Neuronal stem cell (in vitro differentiated cells): Measurements from ENCODE around the gene ZNF264.

Experiments
- DNase-seq: peaks from one replicate; pipeline ENCODE4 v3.0.0-alpha.2; 2013; ENCODE audit warnings: low spot score
- H2AFZ ChIP-seq: one replicate; pipeline ENCODE4 v1.6.1; 2013; ENCODE audit warnings: mild to moderate bottlenecking, low read length, inconsistent platforms
- H2AK5ac ChIP-seq: 2 replicates; pipeline ENCODE4 v1.6.1; 2013; ENCODE audit warnings: low read depth, mild to moderate bottlenecking, inconsistent platforms, low read length, moderate library complexity, mixed read lengths
- H2BK120ac ChIP-seq: 2 replicates; pipeline ENCODE4 v1.6.1; 2013; ENCODE audit warnings: low read depth, mild to moderate bottlenecking, inconsistent platforms, low read length, moderate library complexity, mixed read lengths
- H2BK12ac ChIP-seq: one replicate; pipeline ENCODE4 v1.6.1; 2013; ENCODE audit warnings: low read length, inconsistent platforms
- H2BK15ac ChIP-seq: 2 replicates; pipeline ENCODE4 v1.6.1; 2013; ENCODE audit warnings: mild to moderate bottlenecking, low read length, inconsistent platforms, mixed read lengths
- H2BK5ac ChIP-seq: one replicate; pipeline ENCODE4 v1.6.1; 2013; ENCODE audit warnings: inconsistent platforms, mild to moderate bottlenecking, low read length, moderate library complexity
- H3K14ac ChIP-seq: one replicate; pipeline ENCODE4 v1.6.1; 2013; ENCODE audit warnings: low read length, inconsistent platforms
- H3K18ac ChIP-seq: 2 replicates; pipeline ENCODE4 v1.6.1; 2013; ENCODE audit warnings: low read length, inconsistent platforms
- H3K23ac ChIP-seq: 2 replicates; pipeline ENCODE4 v1.6.1; 2013; ENCODE audit warnings: low read depth, mild to moderate bottlenecking, mixed read lengths, low read length, inconsistent platforms; ENCODE audit not compliant: poor library complexity
- H3K27ac ChIP-seq: replicated peaks from 3 replicates; pipeline ENCODE4 v1.5.1; 2013; ENCODE audit warnings: low read length, inconsistent platforms
- H3K27me3 ChIP-seq, 3 experiments: 2 replicates each; pipeline ENCODE4 v1.6.1; 2013; ENCODE audit warnings: low read length in 3 of 3, mild to moderate bottlenecking in 2 of 3, inconsistent platforms in 1 of 3, low read depth in 1 of 3, mixed read lengths in 1 of 3, moderate library complexity in 1 of 3; ENCODE audit not compliant: control insufficient read depth in 3 of 3, insufficient read depth in 3 of 3
- H3K36me3 ChIP-seq, 2 donors: replicated peaks in 1 of 2; 2 replicates each; pipeline ENCODE4 v1.6.1; 2013; ENCODE audit warnings: low read length in 2 of 2; ENCODE audit not compliant: control insufficient read depth in 2 of 2, insufficient read depth in 2 of 2
- H3K4ac ChIP-seq: 2 replicates; pipeline ENCODE4 v1.6.1; 2013; ENCODE audit warnings: inconsistent platforms, mild to moderate bottlenecking, low read length, moderate library complexity
- H3K4me1 ChIP-seq, 2 donors: 1 replicate in 1 of 2; 2 replicates in 1 of 2; pipeline ENCODE4 v1.6.1; 2013; ENCODE audit warnings: low read length in 2 of 2, low read depth in 1 of 2; ENCODE audit not compliant: control insufficient read depth in 2 of 2, insufficient read depth in 1 of 2
- H3K4me2 ChIP-seq: one replicate; pipeline ENCODE4 v1.6.1; 2013; ENCODE audit warnings: mild to moderate bottlenecking, low read length, inconsistent platforms; ENCODE audit not compliant: insufficient read depth, poor library complexity, severe bottlenecking
- H3K4me3 ChIP-seq, 2 donors: 2 replicates each; pipeline ENCODE4 v1.5.1; 2013; ENCODE audit warnings: low read length in 2 of 2, mild to moderate bottlenecking in 2 of 2, inconsistent platforms in 1 of 2, moderate library complexity in 1 of 2
- H3K79me1 ChIP-seq: one replicate; pipeline ENCODE4 v1.6.1; 2013; ENCODE audit warnings: low read depth, mild to moderate bottlenecking, inconsistent platforms, low read length, moderate library complexity
- H3K9ac ChIP-seq: one replicate; pipeline ENCODE4 v1.6.1; 2013; ENCODE audit warnings: mild to moderate bottlenecking, low read depth, low read length, inconsistent platforms; ENCODE audit not compliant: poor library complexity
- H3K9me3 ChIP-seq, 2 donors: replicated peaks in 1 of 2; 2 replicates each; pipeline versions ENCODE3 to v1.6.1; 2013; ENCODE audit warnings: low read length in 2 of 2, mild to moderate bottlenecking in 2 of 2, inconsistent platforms in 1 of 2, low read depth in 1 of 2, mixed read lengths in 1 of 2, moderate library complexity in 1 of 2; ENCODE audit not compliant: control insufficient read depth in 2 of 2, insufficient read depth in 1 of 2
- H4K8ac ChIP-seq: one replicate; pipeline ENCODE4 v1.6.1; 2013; ENCODE audit warnings: low read depth, mild to moderate bottlenecking, inconsistent platforms, low read length, moderate library complexity
- H4K91ac ChIP-seq: one replicate; pipeline ENCODE4 v1.6.1; 2013; ENCODE audit warnings: low read length, low read depth, mild to moderate bottlenecking, inconsistent platforms; ENCODE audit not compliant: poor library complexity
- WGBS, 2 donors: extraction: QIAGEN DNeasy Blood & Tissue Kit; methylation state at CpG; one replicate each; pipeline ENCODE4 v1.1.7; 2013; ENCODE audit warnings: missing lambda C conversion rate in 2 of 2, mixed read lengths in 1 of 2; ENCODE audit not compliant: insufficient read length in 2 of 2, insufficient replicate concordance in 1 of 2; ENCODE audit errors: extremely low coverage in 2 of 2; 5-methylcytosine and 5-hydroxymethylcytosine counted together

Gene ZNF264

DNA sequence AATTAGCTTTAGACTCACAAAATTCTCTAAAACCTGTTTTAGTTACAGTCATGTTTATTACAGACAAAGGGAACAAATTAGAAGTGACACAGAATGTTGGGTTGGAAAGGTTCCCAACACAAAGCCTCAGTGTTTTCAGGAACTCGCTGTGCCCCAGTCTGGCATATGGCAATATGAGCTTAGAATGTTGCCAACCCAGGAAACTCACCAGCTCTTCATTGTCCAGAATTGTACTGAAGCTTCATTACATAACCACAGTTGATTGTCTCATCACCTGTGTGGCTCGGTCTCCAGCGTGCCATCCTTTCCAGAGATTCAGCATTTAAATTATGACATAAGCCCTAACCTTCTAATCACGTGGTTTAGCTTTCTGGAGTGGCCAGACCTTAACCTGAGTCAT, 19.1 kb downstream of the ZNF264 start:
- H2BK120ac ChIP-seq = no peak overlapping the region
- no peak overlapping the region for H3K9ac ChIP-seq
- H2BK15ac ChIP-seq = no peak overlapping the region
- DNase-seq = no peak
- peaks cover 0 to 19% of the 10 kb centered on the region in 2 donors for H3K9me3 ChIP-seq
- no peak overlapping the region for H3K14ac ChIP-seq
- H3K4me2 ChIP-seq = no peak overlapping the region
- no peak overlapping the region for H3K4ac ChIP-seq
- H4K8ac ChIP-seq = no peak overlapping the region
- no peak overlapping the region for H4K91ac ChIP-seq
- H3K79me1 ChIP-seq = no peaks in the 10 kb centered on the region
- H3K4me3 ChIP-seq = no peak overlapping the region
- no peaks in the 10 kb centered on the region for H3K27me3 ChIP-seq
- no peaks in the 10 kb centered on the region for H3K4me1 ChIP-seq
- no peak overlapping the region for H3K18ac ChIP-seq
- no peak overlapping the region for H2AFZ ChIP-seq
- H3K36me3 ChIP-seq = peaks cover 33 to 92% of the 10 kb centered on the region in 2 donors
- H3K27ac ChIP-seq = no peak overlapping the region
- no peak overlapping the region for H2AK5ac ChIP-seq
- no peak overlapping the region for H2BK12ac ChIP-seq
- H3K23ac ChIP-seq = no peak overlapping the region
- H2BK5ac ChIP-seq = no peak overlapping the region
- no CpG with 5 or more reads among the region's 4 CpGs for whole genome bisulfite sequencing, 2 donors

DNA sequence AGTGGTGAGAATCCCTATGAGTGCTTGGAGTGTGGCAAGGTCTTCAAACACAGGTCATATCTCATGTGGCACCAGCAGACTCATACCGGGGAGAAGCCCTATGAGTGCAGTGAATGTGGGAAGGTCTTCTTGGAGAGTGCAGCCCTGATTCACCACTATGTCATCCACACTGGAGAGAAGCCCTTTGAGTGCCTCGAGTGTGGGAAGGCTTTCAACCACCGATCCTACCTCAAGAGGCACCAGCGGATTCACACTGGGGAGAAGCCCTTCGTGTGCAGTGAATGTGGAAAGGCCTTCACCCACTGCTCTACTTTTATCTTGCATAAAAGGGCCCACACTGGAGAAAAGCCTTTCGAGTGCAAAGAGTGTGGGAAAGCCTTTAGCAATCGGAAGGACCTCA, 20.8 kb downstream of the ZNF264 start:
- H3K4me1 ChIP-seq = no peaks in the 10 kb centered on the region
- H3K79me1 ChIP-seq = no peaks in the 10 kb centered on the region
- no peak overlapping the region for H3K9ac ChIP-seq
- no peak overlapping the region for H4K91ac ChIP-seq
- no peak overlapping the region for H2BK120ac ChIP-seq
- H3K14ac ChIP-seq = no peak overlapping the region
- WGBS, 2 donors = no CpG with 5 or more reads among the region's 7 CpGs
- no peaks in the 10 kb centered on the region for H3K27me3 ChIP-seq
- H3K27ac ChIP-seq = no peak overlapping the region
- H2BK12ac ChIP-seq = no peak overlapping the region
- no peak overlapping the region for H2AK5ac ChIP-seq
- H3K4me2 ChIP-seq = no peak overlapping the region
- DNase-seq = no peak
- H3K23ac ChIP-seq = no peak overlapping the region
- no peak overlapping the region for H3K4ac ChIP-seq
- H2BK15ac ChIP-seq = no peak overlapping the region
- no peak overlapping the region for H2AFZ ChIP-seq
- H3K36me3 ChIP-seq = peaks cover 27 to 98% of the 10 kb centered on the region in 2 donors
- H3K4me3 ChIP-seq = no peak overlapping the region
- no peak overlapping the region for H3K18ac ChIP-seq
- no peak overlapping the region for H4K8ac ChIP-seq
- H3K9me3 ChIP-seq = peaks cover 0 to 19% of the 10 kb centered on the region in 2 donors
- H2BK5ac ChIP-seq = no peak overlapping the region

DNA sequence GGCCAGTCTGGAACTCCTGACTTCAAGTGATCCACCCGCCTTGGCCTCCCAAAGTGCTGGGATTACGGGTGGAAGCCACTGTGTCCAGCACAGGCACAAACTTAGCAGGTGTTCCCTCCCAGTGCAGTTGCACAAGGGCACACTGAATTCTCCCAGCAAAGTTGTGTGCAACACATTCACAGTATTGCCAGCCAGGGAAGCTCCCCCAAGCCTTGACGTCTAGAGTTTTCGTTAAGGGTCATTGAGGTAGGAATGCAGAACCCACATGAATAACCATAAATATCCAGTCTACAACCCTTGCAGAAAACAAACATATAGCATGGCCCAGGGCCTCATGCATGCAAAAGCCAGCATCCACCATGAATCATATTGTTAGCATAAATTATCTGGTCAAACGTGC, 36.2 kb downstream of the ZNF264 start:
- Histone ChIP-seq H3K9me3 (peaks cover 0 to 2% of the 10 kb centered on the region in 2 donors), H3K27me3 (no peaks in the 10 kb centered on the region), H4K91ac (no peak overlapping the region), H3K27ac (no peak overlapping the region), H2BK15ac (no peak overlapping the region), H2BK12ac (no peak overlapping the region), H2BK5ac (no peak overlapping the region), H3K4me1 (peaks cover 0 to 2% of the 10 kb centered on the region in 2 donors), H2AFZ (no peak overlapping the region), H2BK120ac (no peak overlapping the region), H4K8ac (no peak overlapping the region), H3K4ac (no peak overlapping the region), H3K14ac (no peak overlapping the region), H3K4me3 (no peak overlapping the region), H2AK5ac (no peak overlapping the region), H3K23ac (no peak overlapping the region), H3K18ac (no peak overlapping the region), H3K36me3 (no peaks in the 10 kb centered on the region), H3K4me2 (no peak overlapping the region), H3K9ac (no peak overlapping the region), H3K79me1 (no peaks in the 10 kb centered on the region)
- WGBS, 2 donors = no CpG with 5 or more reads among the region's 5 CpGs
- no peak for DNase-seq

DNA sequence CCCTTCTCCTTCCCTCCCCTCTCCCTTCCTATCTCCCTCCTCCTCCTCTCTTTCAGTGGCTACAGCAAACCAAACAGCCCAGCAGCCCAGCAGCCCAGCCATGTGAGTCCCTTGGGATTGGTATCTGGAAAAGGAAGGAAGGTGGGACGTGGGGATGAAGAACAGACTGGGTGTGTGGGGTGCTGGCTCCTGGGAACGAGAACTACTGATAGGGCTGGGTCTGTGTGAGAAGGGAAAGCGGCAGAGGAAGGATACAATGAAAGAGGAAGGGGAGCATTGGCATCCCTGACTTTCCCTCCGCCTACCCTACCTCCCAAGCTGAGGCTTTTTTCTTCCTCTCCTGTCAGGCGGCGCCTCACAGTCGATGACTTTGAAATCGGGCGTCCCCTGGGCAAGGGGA, 40.4 kb downstream of the ZNF264 start:
- Histone ChIP-seq H3K4me3 (no peak overlapping the region), H3K4me2 (no peak overlapping the region), H3K18ac (no peak overlapping the region), H3K23ac (no peak overlapping the region), H3K4me1 (peaks cover 0 to 2% of the 10 kb centered on the region in 2 donors), H4K8ac (no peak overlapping the region), H3K36me3 (no peaks in the 10 kb centered on the region), H2AFZ (peak overlapping the region; percentile 53), H2BK5ac (no peak overlapping the region), H3K27ac (no peak overlapping the region), H2BK12ac (no peak overlapping the region), H4K91ac (no peak overlapping the region), H3K79me1 (no peaks in the 10 kb centered on the region), H2AK5ac (no peak overlapping the region), H3K9ac (no peak overlapping the region), H2BK120ac (no peak overlapping the region), H3K9me3 (peaks cover 0 to 2% of the 10 kb centered on the region in 2 donors), H3K14ac (no peak overlapping the region), H3K4ac (no peak overlapping the region), H2BK15ac (no peak overlapping the region), H3K27me3 (no peaks in the 10 kb centered on the region)
- no peak for DNase-seq
- no CpG with 5 or more reads among the region's 9 CpGs for WGBS, 2 donors
